ENCODE measurements around the gene ULK4.

ULK4 gene

DNA sequence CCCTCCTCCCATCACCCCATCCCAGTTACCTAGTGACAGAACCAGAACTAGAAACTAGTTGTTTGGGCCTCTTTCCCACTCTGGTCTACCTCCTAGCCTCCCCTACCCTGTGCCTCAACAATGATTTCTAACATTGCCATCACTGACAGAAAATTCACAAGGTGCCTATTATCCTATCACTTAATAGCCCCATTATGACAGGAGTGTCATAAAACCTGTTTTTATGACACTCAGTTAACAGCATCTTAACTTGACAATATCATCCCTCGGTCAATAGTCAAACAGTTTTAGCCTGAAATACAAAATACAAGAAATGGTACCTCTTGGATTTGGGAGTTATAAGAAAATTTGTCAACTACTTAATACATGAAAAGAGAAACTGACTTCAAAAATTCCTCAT, 46.5 kb downstream of the ULK4 start:
- Histone ChIP-seq H3K27me3 (ENCODE audit: control insufficient read depth in 5 of 5, insufficient read depth in 4 of 5, low read length in 5 of 5) (no peaks in the 10 kb centered on the region), H3K4me1 (ENCODE audit: control insufficient read depth in 5 of 5, insufficient read depth in 5 of 5, low read length in 5 of 5) (no peaks in the 10 kb centered on the region), H3K36me3 (ENCODE audit: control insufficient read depth in 5 of 5, insufficient read depth in 5 of 5, low read length in 5 of 5) (peaks cover 0 to 11% (median 0%) of the 10 kb centered on the region in 5 donors), H3K9ac (ENCODE audit: low read length in 5 of 5) (no peak overlapping the region), H3K4me3 (ENCODE audit: low read depth in 1 of 5, low read length in 5 of 5) (no peak overlapping the region), H3K27ac (ENCODE audit: low read depth, low read length) (no peak overlapping the region), H3K9me3 (ENCODE audit: control insufficient read depth in 5 of 5, low read length in 5 of 5) (no peaks in the 10 kb centered on the region)

DNA sequence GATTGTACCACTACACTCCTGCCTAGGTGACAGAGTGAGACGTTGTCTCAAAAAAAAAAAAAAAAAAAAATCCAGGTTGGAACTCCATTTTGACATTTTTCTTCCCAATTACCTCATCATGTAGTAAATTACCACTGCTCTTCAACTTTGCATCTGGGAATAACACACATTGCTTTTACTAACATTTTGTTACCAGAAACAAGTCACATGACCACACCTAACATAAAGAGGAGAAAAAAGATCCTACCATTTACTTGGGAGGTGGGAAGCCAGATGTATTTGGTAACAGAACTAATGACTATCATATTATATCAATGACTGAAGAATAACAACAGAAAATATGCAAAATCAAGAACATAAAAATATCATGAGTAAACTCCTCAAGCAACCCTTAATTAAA, 49.6 kb downstream of the ULK4 start:
- Histone ChIP-seq H3K4me1 (ENCODE audit: control insufficient read depth in 5 of 5, insufficient read depth in 5 of 5, low read length in 5 of 5) (no peaks in the 10 kb centered on the region), H3K9ac (ENCODE audit: low read length in 5 of 5) (no peak overlapping the region), H3K36me3 (ENCODE audit: control insufficient read depth in 5 of 5, insufficient read depth in 5 of 5, low read length in 5 of 5) (peaks cover 0 to 15% (median 5%) of the 10 kb centered on the region in 5 donors), H3K27ac (ENCODE audit: low read depth, low read length) (no peak overlapping the region), H3K9me3 (ENCODE audit: control insufficient read depth in 5 of 5, low read length in 5 of 5) (no peaks in the 10 kb centered on the region), H3K27me3 (ENCODE audit: control insufficient read depth in 5 of 5, insufficient read depth in 4 of 5, low read length in 5 of 5) (no peaks in the 10 kb centered on the region), H3K4me3 (ENCODE audit: low read depth in 1 of 5, low read length in 5 of 5) (no peak overlapping the region)

DNA sequence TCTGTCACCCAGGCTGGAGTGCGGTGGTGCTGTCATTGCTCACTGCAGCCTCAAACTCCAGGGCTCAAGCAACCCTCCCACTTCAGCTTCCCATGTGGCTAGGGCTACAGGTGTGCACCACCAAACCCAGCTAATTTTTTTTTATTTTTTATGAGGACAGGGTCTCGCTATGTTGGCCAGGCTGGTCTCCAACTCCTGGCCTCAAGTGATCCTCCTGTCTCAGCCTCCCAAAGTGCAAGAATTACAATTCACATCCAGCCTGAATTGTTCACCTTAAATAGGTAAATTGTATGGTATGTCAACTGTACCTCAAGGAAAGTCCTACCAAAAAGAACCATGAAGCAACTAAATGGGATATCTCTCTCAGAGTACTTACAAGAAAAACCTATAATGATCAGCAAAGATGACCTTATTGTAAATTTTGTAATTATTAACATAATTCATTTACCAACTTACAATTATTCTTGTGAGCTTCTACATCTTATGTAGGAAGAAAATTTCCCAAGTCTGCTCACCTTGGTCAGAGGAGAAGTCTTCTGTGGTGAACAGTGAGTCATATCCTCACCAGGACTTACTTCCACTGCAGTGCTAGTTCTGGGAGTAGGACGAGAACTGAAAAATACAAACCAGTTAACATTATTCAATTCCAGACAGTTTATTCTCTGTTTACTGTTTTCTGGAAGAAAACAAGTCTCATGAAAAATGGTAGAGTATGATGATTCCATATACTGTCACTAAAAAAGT, 54.4 kb downstream of the ULK4 start:
- Histone ChIP-seq H3K36me3 (ENCODE audit: control insufficient read depth in 5 of 5, insufficient read depth in 5 of 5, low read length in 5 of 5) (peaks cover 4 to 17% (median 13%) of the 10 kb centered on the region in 5 donors), H3K4me3 (ENCODE audit: low read depth in 1 of 5, low read length in 5 of 5) (no peak overlapping the region), H3K9me3 (ENCODE audit: control insufficient read depth in 5 of 5, low read length in 5 of 5) (no peaks in the 10 kb centered on the region), H3K9ac (ENCODE audit: low read length in 5 of 5) (no peak overlapping the region), H3K27ac (ENCODE audit: low read depth, low read length) (no peak overlapping the region), H3K27me3 (ENCODE audit: control insufficient read depth in 5 of 5, insufficient read depth in 4 of 5, low read length in 5 of 5) (no peaks in the 10 kb centered on the region), H3K4me1 (ENCODE audit: control insufficient read depth in 5 of 5, insufficient read depth in 5 of 5, low read length in 5 of 5) (no peaks in the 10 kb centered on the region)

DNA sequence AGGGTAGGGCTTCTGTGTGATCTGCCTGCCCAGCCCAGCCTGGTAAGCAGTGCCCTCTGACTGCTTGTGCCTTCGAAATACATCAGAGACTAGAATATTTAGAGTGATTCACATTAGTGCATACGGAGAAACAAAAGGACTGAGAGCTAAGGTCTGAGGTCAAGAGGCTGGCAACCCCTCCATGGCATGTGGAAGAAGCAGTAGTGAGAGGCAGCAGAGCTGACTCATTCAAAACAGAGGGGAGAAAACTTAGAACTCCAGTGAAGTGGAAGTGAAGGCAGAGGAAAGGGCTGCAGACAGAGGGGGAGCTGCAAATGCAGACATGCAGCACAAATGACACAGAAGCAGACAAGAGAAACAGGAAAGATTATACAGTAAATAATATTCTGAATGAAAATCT, 61.6 kb downstream of the ULK4 start:
- no peaks in the 10 kb centered on the region for H3K4me1 ChIP-seq (ENCODE audit: control insufficient read depth in 5 of 5, insufficient read depth in 5 of 5, low read length in 5 of 5)
- no peaks in the 10 kb centered on the region for H3K27me3 ChIP-seq (ENCODE audit: control insufficient read depth in 5 of 5, insufficient read depth in 4 of 5, low read length in 5 of 5)
- no peaks in the 10 kb centered on the region for H3K9me3 ChIP-seq (ENCODE audit: control insufficient read depth in 5 of 5, low read length in 5 of 5)
- H3K9ac ChIP-seq (ENCODE audit: low read length in 5 of 5), result no peak overlapping the region
- no peak overlapping the region for H3K27ac ChIP-seq (ENCODE audit: low read depth, low read length)
- H3K36me3 ChIP-seq (ENCODE audit: control insufficient read depth in 5 of 5, insufficient read depth in 5 of 5, low read length in 5 of 5), result peaks cover 4 to 8% (median 4%) of the 10 kb centered on the region in 5 donors
- H3K4me3 ChIP-seq (ENCODE audit: low read depth in 1 of 5, low read length in 5 of 5), result no peak overlapping the region

DNA sequence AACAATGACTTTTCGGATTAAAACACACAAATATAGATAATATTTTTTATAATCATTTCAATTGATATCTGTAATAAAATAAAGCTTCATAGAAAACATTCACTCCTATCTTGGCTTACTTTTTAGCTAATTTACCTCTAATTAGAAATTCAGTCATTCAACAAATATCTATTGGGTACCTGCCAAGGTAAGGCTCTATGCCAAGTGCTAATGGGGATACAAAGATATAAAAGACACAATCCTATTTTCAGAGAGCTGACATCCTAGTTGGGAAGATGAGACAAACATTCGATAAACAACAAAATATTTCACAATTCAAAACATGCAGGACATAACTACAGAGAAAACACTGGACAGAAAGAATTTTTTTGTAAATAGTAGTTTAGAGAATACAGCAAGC, 63.3 kb downstream of the ULK4 start:
- Histone ChIP-seq H3K9ac (ENCODE audit: low read length in 5 of 5) (no peak overlapping the region), H3K27me3 (ENCODE audit: control insufficient read depth in 5 of 5, insufficient read depth in 4 of 5, low read length in 5 of 5) (no peaks in the 10 kb centered on the region), H3K4me1 (ENCODE audit: control insufficient read depth in 5 of 5, insufficient read depth in 5 of 5, low read length in 5 of 5) (no peaks in the 10 kb centered on the region), H3K9me3 (ENCODE audit: control insufficient read depth in 5 of 5, low read length in 5 of 5) (no peaks in the 10 kb centered on the region), H3K36me3 (ENCODE audit: control insufficient read depth in 5 of 5, insufficient read depth in 5 of 5, low read length in 5 of 5) (peaks cover 4 to 8% (median 4%) of the 10 kb centered on the region in 5 donors), H3K4me3 (ENCODE audit: low read depth in 1 of 5, low read length in 5 of 5) (no peak overlapping the region), H3K27ac (ENCODE audit: low read depth, low read length) (no peak overlapping the region)

DNA sequence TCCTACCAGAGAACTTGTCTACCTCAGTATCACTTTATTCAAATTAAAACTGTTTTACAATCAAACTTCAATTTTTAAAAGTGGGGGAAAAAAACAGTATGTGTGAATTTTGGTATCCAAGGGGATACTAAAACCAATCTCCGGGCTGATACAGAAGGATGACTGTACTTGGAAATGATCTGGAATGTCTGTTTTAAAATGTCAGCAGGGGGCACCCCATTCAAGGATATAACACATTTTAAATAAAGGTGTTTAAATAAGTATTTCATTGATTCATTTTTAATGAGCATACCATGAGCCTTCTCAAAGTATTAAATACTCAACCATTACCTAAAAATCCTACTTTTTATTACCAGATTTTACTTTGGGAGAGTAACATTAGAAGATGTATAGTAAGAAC, 67.9 kb downstream of the ULK4 start:
- no peaks in the 10 kb centered on the region for H3K4me1 ChIP-seq (ENCODE audit: control insufficient read depth in 5 of 5, insufficient read depth in 5 of 5, low read length in 5 of 5)
- H3K9ac ChIP-seq (ENCODE audit: low read length in 5 of 5), result no peak overlapping the region
- H3K27me3 ChIP-seq (ENCODE audit: control insufficient read depth in 5 of 5, insufficient read depth in 4 of 5, low read length in 5 of 5), result no peaks in the 10 kb centered on the region
- no peaks in the 10 kb centered on the region for H3K9me3 ChIP-seq (ENCODE audit: control insufficient read depth in 5 of 5, low read length in 5 of 5)
- peaks cover 0 to 3% (median 0%) of the 10 kb centered on the region in 5 donors for H3K36me3 ChIP-seq (ENCODE audit: control insufficient read depth in 5 of 5, insufficient read depth in 5 of 5, low read length in 5 of 5)
- no peak overlapping the region for H3K27ac ChIP-seq (ENCODE audit: low read depth, low read length)
- H3K4me3 ChIP-seq (ENCODE audit: low read depth in 1 of 5, low read length in 5 of 5), result no peak overlapping the region

DNA sequence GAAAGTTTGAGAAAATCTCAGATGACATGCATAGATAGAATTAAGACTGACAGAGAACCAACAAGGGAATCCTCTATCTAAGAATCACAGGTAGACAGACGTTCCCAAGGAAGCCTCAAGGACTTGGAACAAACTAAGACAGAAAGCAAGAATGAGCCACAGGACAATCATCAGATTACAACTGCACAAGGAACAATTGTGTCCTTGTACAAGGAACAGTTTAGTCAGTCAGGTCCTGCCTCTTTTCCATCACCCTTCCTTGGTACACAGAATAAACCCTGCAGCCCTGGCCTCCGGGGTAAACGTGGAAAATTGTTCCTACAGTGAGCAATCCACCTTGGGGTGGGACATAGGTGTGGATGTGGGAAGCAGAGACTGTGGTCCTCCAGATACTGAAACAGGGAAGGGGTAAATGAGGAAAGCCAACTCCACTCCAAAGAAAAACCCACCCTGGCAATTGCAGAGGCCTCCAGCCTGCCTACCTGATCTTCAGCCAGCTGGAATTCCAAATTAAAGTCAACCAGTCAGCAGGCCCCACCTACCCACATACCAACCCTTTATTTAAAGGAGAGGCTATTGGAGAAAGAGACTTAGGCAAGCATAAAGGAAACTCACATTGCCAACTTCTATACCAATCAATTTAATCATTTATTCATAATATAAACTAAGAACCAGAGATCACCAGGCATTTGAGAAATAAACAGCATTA, 73.4 kb downstream of the ULK4 start:
- H3K36me3 ChIP-seq (ENCODE audit: control insufficient read depth in 5 of 5, insufficient read depth in 5 of 5, low read length in 5 of 5), result no peaks in the 10 kb centered on the region
- no peak overlapping the region for H3K27ac ChIP-seq (ENCODE audit: low read depth, low read length)
- no peaks in the 10 kb centered on the region for H3K27me3 ChIP-seq (ENCODE audit: control insufficient read depth in 5 of 5, insufficient read depth in 4 of 5, low read length in 5 of 5)
- no peaks in the 10 kb centered on the region for H3K4me1 ChIP-seq (ENCODE audit: control insufficient read depth in 5 of 5, insufficient read depth in 5 of 5, low read length in 5 of 5)
- H3K4me3 ChIP-seq (ENCODE audit: low read depth in 1 of 5, low read length in 5 of 5), result no peak overlapping the region
- H3K9me3 ChIP-seq (ENCODE audit: control insufficient read depth in 5 of 5, low read length in 5 of 5), result no peaks in the 10 kb centered on the region
- no peak overlapping the region for H3K9ac ChIP-seq (ENCODE audit: low read length in 5 of 5)

DNA sequence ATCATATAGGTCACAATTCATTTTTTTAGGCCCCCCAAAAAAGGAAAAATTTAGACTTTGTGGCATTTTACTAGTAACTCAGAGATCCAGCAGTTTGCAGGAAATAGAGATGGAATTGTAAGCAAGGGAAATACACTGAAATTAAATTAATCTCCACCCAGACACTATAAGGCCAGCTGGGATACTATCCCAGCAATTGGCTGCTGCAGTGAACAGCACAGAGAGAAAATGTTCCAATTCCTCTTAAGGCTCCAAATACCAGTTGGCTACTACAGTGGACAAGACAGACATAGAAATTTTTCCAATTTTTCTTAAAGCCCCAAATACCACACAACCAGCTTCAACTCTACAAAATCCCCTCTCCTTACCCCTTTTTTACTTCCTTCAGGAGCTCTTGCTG, 78.9 kb downstream of the ULK4 start:
- Histone ChIP-seq H3K27ac (ENCODE audit: low read depth, low read length) (no peak overlapping the region), H3K27me3 (ENCODE audit: control insufficient read depth in 5 of 5, insufficient read depth in 4 of 5, low read length in 5 of 5) (no peaks in the 10 kb centered on the region), H3K9ac (ENCODE audit: low read length in 5 of 5) (no peak overlapping the region), H3K36me3 (ENCODE audit: control insufficient read depth in 5 of 5, insufficient read depth in 5 of 5, low read length in 5 of 5) (peaks cover 0 to 4% (median 0%) of the 10 kb centered on the region in 5 donors), H3K4me3 (ENCODE audit: low read depth in 1 of 5, low read length in 5 of 5) (no peak overlapping the region), H3K9me3 (ENCODE audit: control insufficient read depth in 5 of 5, low read length in 5 of 5) (no peaks in the 10 kb centered on the region), H3K4me1 (ENCODE audit: control insufficient read depth in 5 of 5, insufficient read depth in 5 of 5, low read length in 5 of 5) (no peaks in the 10 kb centered on the region)

DNA sequence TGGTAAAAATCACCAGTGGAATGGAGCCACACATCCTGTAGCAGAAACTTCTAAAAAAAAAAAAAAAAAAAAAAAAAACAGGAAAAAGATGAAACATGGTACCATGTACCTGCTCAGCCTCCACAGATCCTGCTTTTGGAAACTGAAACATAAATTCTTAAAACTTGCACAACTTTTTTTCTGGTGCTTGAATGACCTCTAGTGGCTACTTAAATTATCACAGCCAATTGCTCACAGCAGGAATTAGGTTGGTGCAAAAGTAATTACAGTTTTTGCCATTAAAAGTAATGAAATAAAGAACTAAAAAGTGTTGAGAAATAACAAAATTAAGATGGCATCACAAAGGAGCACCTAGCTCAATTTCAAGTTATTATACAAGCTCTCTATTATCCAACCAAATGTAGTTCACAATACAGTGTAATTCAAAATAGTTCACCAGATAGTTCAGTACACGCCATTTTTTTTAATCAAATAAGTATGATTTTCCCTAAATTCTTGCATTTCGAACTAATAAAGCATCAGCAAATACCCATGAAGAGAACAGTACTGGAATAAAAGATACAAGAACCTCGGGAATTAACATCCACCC, 80.6 kb downstream of the ULK4 start:
- H3K27ac ChIP-seq (ENCODE audit: low read depth, low read length), result no peak overlapping the region

DNA sequence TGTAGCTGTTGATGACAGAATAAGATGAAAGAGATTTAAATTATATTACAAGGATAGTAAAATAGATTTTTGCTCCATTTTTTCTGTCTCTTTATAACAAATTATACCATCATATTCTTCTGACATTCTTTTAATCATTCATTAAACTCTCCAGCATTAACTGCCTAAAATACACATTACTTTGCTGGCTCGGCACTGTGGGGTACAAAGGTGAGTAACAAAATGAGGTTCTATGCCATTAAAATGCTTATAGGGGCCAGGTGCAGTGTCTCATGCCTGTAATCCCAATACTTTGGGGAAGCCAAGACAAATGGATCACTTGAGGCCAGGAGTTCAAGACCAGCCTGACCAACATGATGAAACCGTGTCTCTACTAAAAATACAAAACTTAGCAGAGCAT, 81.5 kb downstream of the ULK4 start:
- Histone ChIP-seq H3K36me3 (ENCODE audit: control insufficient read depth in 5 of 5, insufficient read depth in 5 of 5, low read length in 5 of 5) (peaks cover 0 to 4% (median 0%) of the 10 kb centered on the region in 5 donors), H3K9ac (ENCODE audit: low read length in 5 of 5) (no peak overlapping the region), H3K27ac (ENCODE audit: low read depth, low read length) (no peak overlapping the region), H3K4me1 (ENCODE audit: control insufficient read depth in 5 of 5, insufficient read depth in 5 of 5, low read length in 5 of 5) (no peaks in the 10 kb centered on the region), H3K9me3 (ENCODE audit: control insufficient read depth in 5 of 5, low read length in 5 of 5) (no peaks in the 10 kb centered on the region), H3K4me3 (ENCODE audit: low read depth in 1 of 5, low read length in 5 of 5) (no peak overlapping the region), H3K27me3 (ENCODE audit: control insufficient read depth in 5 of 5, insufficient read depth in 4 of 5, low read length in 5 of 5) (no peaks in the 10 kb centered on the region)

More for the DNA sequence above, 80.6 kb downstream of the ULK4 start:
- H3K9me3 ChIP-seq (ENCODE audit: control insufficient read depth in 5 of 5, low read length in 5 of 5), result no peaks in the 10 kb centered on the region
- H3K36me3 ChIP-seq (ENCODE audit: control insufficient read depth in 5 of 5, insufficient read depth in 5 of 5, low read length in 5 of 5), result peaks cover 0 to 4% (median 0%) of the 10 kb centered on the region in 5 donors
- no peak overlapping the region for H3K4me3 ChIP-seq (ENCODE audit: low read depth in 1 of 5, low read length in 5 of 5)
- no peaks in the 10 kb centered on the region for H3K27me3 ChIP-seq (ENCODE audit: control insufficient read depth in 5 of 5, insufficient read depth in 4 of 5, low read length in 5 of 5)
- H3K4me1 ChIP-seq (ENCODE audit: control insufficient read depth in 5 of 5, insufficient read depth in 5 of 5, low read length in 5 of 5), result no peaks in the 10 kb centered on the region
- no peak overlapping the region for H3K9ac ChIP-seq (ENCODE audit: low read length in 5 of 5)
